GM12875 (cell line): ENCODE measurements around the gene CHMP2A.

Experiments
- H3K4me3 ChIP-seq: one replicate; pipeline ENCODE4 v1.5.1; 2011; ENCODE audit warnings: low read depth, low read length, control low read depth
- CTCF ChIP-seq: IDR thresholded peaks from 2 replicates; pipeline ENCODE4 v1.5.1; 2011; ENCODE audit warnings: low read depth, mild to moderate bottlenecking, control low read depth, inconsistent platforms, low read length, moderate library complexity, borderline replicate concordance; ENCODE audit not compliant: insufficient read depth

The CHMP2A gene

GRCh38 chr19:58566989-58567388 is 12.1 kb upstream of the CHMP2A start:
- TF ChIP-seq CTCF = no peak
- H3K4me3 ChIP-seq = no peak overlapping the region

GRCh38 chr19:58563823-58564222 is 8.9 kb upstream of the CHMP2A start:
- H3K4me3 ChIP-seq = no peak overlapping the region
- no peak for TF ChIP-seq CTCF

GRCh38 chr19:58563034-58563573 is 8.2 kb upstream of the CHMP2A start:
- H3K4me3 ChIP-seq = peak overlapping the region; percentile 64
- no peak for TF ChIP-seq CTCF

GRCh38 chr19:58562122-58563033 is 7.5 kb upstream of the CHMP2A start:
- H3K4me3 ChIP-seq = peak overlapping the region; percentile 64
- no peak for TF ChIP-seq CTCF

GRCh38 chr19:58561373-58562121 is 6.6 kb upstream of the CHMP2A start:
- H3K4me3 ChIP-seq = peak overlapping the region; percentile 64

GRCh38 chr19:58560921-58561320 is 6.0 kb upstream of the CHMP2A start:
- no peak overlapping the region for H3K4me3 ChIP-seq
- no peak for TF ChIP-seq CTCF

More at GRCh38 chr19:58561373-58562121, 6.6 kb upstream of the CHMP2A start:
- TF ChIP-seq CTCF = no peak
